ENCODE measurements around the gene WBP4. TPM values are rescaled to one million over a fixed set of nuclear protein-coding genes. Genes with fewer than 3 reads are reported as not detected.
A peak's percentile ranks its signal among the peaks of the same experiment; 100 is the strongest.

The WBP4 gene
- total RNA-seq, 1 experiment from 2014 or later = 16.0 TPM

DNA sequence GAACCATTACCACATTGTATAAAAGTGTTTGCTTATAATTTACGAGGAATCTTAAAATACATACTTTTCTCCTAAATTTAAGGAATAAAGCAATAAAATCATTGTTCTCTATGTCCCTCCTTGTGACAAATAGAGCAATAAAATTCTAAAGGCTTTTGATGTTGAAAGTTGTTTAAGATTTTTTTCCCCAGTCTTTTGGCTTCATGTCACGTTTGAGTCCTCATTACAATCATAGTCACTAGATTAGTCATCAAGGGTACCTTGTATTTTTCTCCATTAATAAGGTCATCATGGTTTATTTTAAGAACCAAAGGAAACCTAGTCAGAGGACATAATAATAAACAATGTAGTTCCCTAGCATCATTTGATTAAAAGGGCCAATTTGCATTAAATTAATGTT, 3.2 kb downstream of the WBP4 start:
- Mint-ChIP-seq H3K36me3 (ENCODE audit: insufficient read depth, unreplicated experiment) (peaks cover 61% of the 10 kb centered on the region), H3K9me3 (ENCODE audit: unreplicated experiment) (no peaks in the 10 kb centered on the region), H3K4me3 (ENCODE audit: unreplicated experiment) (peak overlapping the region; percentile 23), H3K27ac (ENCODE audit: low read depth, unreplicated experiment) (no peak overlapping the region), H3K4me1 (ENCODE audit: insufficient read depth, unreplicated experiment) (peaks cover 13% of the 10 kb centered on the region), H3K27me3 (ENCODE audit: insufficient read depth, unreplicated experiment) (no peaks in the 10 kb centered on the region)
- intact Hi-C loops (cut with micrococcal nuclease) = loop anchor here (5.0 to 10.0 kb wide), 2 partner anchors 142 to 250 kb away; partner anchors contain the start of gene NAA16
- BruUV-seq (replicated peaks) = no TSS peak
- CTCF ChIA-PET = interaction anchor here (1.1 to 1.9 kb wide), 4 partner anchors 10 to 158 kb away, joined by 3 to 8 read pairs (median 4); no protein-coding TSS in a partner anchor
- DNase-seq (ENCODE audit: unreplicated experiment) = peak; percentile 41
- TF ChIP-seq, protein P1, sequence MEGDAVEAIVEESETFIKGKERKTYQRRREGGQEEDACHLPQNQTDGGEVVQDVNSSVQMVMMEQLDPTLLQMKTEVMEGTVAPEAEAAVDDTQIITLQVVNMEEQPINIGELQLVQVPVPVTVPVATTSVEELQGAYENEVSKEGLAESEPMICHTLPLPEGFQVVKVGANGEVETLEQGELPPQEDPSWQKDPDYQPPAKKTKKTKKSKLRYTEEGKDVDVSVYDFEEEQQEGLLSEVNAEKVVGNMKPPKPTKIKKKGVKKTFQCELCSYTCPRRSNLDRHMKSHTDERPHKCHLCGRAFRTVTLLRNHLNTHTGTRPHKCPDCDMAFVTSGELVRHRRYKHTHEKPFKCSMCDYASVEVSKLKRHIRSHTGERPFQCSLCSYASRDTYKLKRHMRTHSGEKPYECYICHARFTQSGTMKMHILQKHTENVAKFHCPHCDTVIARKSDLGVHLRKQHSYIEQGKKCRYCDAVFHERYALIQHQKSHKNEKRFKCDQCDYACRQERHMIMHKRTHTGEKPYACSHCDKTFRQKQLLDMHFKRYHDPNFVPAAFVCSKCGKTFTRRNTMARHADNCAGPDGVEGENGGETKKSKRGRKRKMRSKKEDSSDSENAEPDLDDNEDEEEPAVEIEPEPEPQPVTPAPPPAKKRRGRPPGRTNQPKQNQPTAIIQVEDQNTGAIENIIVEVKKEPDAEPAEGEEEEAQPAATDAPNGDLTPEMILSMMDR (IDR thresholded peaks at IDR 0.05; ENCODE audit: unreplicated experiment) = no peak
- POLR2A ChIA-PET = interaction anchor here (0.9 to 2.6 kb wide), 11 partner anchors 10 to 248 kb away, joined by 3 to 23 read pairs (median 4); partner anchors contain the start of genes ELF1 and KBTBD6

DNA sequence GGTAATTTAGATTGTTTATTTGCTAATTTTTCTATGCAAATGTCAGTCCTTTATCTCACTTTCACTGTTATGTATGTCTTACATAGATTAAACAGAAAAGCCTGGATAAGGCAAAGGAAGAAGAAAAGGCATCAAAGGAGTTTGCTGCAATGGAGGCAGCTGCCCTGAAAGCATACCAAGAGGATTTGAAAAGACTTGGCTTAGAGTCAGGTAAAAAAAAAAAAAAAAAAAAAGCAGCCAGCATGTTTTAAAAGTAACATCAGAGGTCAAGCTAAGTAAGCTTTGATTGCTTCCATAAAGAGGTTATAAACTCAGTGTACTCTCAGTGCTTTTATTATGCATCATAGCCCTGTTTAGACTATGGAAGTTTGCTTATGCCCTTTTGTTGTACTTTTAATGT, 3.8 kb downstream of the WBP4 start:
- CTCF ChIA-PET = interaction anchor here (1.1 kb wide), 1 partner anchor 10 kb away, joined by 4 read pairs; no protein-coding TSS in a partner anchor

DNA sequence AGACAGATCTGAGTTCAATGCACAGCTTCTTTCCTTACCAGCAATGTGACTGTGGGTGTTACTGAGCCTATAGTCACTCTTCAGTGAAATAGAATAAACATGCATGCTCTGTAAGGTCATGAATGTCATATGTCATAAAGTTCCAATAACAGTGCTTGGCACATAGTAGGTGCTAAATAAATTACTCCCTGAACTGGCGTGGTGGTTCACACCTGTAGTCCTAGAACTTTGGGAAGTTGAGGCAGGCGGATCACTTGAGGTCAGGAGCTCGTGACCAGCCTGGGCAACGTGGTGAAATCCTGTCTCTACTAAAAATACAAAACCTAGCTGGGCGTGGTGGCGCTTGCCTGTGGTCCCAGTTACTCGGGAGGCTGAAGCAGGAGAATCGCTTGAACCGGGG, 13.2 kb downstream of the WBP4 start:
- POLR2A ChIA-PET = interaction anchor here (0.8 to 2.1 kb wide), 4 partner anchors 9 to 55 kb away, joined by 3 to 7 read pairs (median 3); partner anchors contain the start of gene WBP4
- Mint-ChIP-seq H3K9me3 (ENCODE audit: unreplicated experiment) (no peaks in the 10 kb centered on the region), H3K4me3 (ENCODE audit: unreplicated experiment) (no peak overlapping the region), H3K27me3 (ENCODE audit: insufficient read depth, unreplicated experiment) (no peaks in the 10 kb centered on the region), H3K36me3 (ENCODE audit: insufficient read depth, unreplicated experiment) (peaks cover 91% of the 10 kb centered on the region), H3K27ac (ENCODE audit: low read depth, unreplicated experiment) (no peak overlapping the region), H3K4me1 (ENCODE audit: insufficient read depth, unreplicated experiment) (no peaks in the 10 kb centered on the region)
- DNase-seq (ENCODE audit: unreplicated experiment) = no peak
- intact Hi-C loops (cut with micrococcal nuclease) = no loop called here
- CTCF ChIA-PET = interaction anchor here (0.6 to 3.5 kb wide), 30 partner anchors 9 to 590 kb away, joined by 3 to 30 read pairs (median 4); partner anchors contain the start of gene WBP4
- no TSS peak for BruUV-seq (replicated peaks)
- TF ChIP-seq, protein P1 (IDR thresholded peaks at IDR 0.05; ENCODE audit: unreplicated experiment) = no peak

More for the DNA sequence above, 3.8 kb downstream of the WBP4 start:
- intact Hi-C loops (cut with micrococcal nuclease) = loop anchor here (10.0 kb wide), 1 partner anchor 250 kb away; the partner anchor contains the start of gene NAA16
- peaks cover 13% of the 10 kb centered on the region for H3K4me1 Mint-ChIP-seq (ENCODE audit: insufficient read depth, unreplicated experiment)
- no peak overlapping the region for H3K4me3 Mint-ChIP-seq (ENCODE audit: unreplicated experiment)
- no peaks in the 10 kb centered on the region for H3K9me3 Mint-ChIP-seq (ENCODE audit: unreplicated experiment)
- H3K36me3 Mint-ChIP-seq (ENCODE audit: insufficient read depth, unreplicated experiment) = peaks cover 61% of the 10 kb centered on the region
- H3K27ac Mint-ChIP-seq (ENCODE audit: low read depth, unreplicated experiment) = no peak overlapping the region
- DNase-seq (ENCODE audit: unreplicated experiment) = no peak
- TF ChIP-seq, protein P1 (IDR thresholded peaks at IDR 0.05; ENCODE audit: unreplicated experiment) = no peak
- no peaks in the 10 kb centered on the region for H3K27me3 Mint-ChIP-seq (ENCODE audit: insufficient read depth, unreplicated experiment)
- POLR2A ChIA-PET = interaction anchor here (0.9 kb wide), 1 partner anchor 9 kb away, joined by 3 read pairs; no protein-coding TSS in a partner anchor
- BruUV-seq (replicated peaks) = no TSS peak

DNA sequence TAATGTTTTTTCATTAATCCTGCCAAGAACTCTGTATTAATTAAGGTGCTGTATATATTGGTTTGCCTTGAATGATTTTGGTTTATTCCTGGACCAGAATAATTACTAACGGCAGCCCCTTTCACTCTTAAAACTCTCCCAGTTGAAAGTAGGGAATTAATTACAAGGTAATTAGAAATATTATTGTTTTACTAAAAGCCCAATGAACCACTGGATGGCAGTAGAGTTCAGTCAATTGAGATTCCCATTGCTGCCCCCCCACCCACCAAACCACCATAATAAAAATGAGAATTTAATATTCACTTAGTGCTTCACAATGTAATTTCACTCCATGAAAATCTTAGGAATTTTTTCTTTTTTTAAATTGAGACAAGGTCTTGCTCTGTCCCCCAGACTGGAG, 13.7 kb downstream of the WBP4 start:
- intact Hi-C loops (cut with micrococcal nuclease) = loop anchor here (1.0 to 5.0 kb wide), 3 partner anchors 121 to 577 kb away; no protein-coding TSS in a partner anchor
- Mint-ChIP-seq H3K9me3 (ENCODE audit: unreplicated experiment) (no peaks in the 10 kb centered on the region), H3K27me3 (ENCODE audit: insufficient read depth, unreplicated experiment) (no peaks in the 10 kb centered on the region), H3K36me3 (ENCODE audit: insufficient read depth, unreplicated experiment) (peaks cover 90% of the 10 kb centered on the region), H3K27ac (ENCODE audit: low read depth, unreplicated experiment) (no peak overlapping the region), H3K4me1 (ENCODE audit: insufficient read depth, unreplicated experiment) (no peaks in the 10 kb centered on the region), H3K4me3 (ENCODE audit: unreplicated experiment) (no peak overlapping the region)
- ChIA-PET CTCF (interaction anchor here (0.6 to 3.5 kb wide), 22 partner anchors 9 to 186 kb away, joined by 3 to 30 read pairs (median 4); partner anchors contain the start of gene WBP4), POLR2A (interaction anchor here (1.0 to 2.1 kb wide), 2 partner anchors 11 to 14 kb away, joined by 3 to 7 read pairs; partner anchors contain the start of gene WBP4)
- peak; percentile 53 for DNase-seq (ENCODE audit: unreplicated experiment)
- BruUV-seq (replicated peaks) = no TSS peak
- TF ChIP-seq, protein P1 (IDR thresholded peaks at IDR 0.05; ENCODE audit: unreplicated experiment) = peak; percentile 57

Measured in MCF 10A (cell line).